ENCODE measurements around the gene RBM34. TPM values are rescaled to one million over a fixed set of nuclear protein-coding genes. Genes with fewer than 3 reads are reported as not detected.

The RBM34 gene
- total and polyA plus RNA-seq, 7 donors, result 36.8 to 144 (median 76.3) TPM

GRCh38 chr1:235122348-235122747 is 38.7 kb downstream of the RBM34 start:
- ATAC-seq (peak in 1 of 4 donors; percentile 46), DNase-seq (no peak)
- no peak overlapping the region for H3K27ac ChIP-seq
- no peak overlapping the region for H3K4me3 ChIP-seq
- H3K4me1 ChIP-seq, result peaks cover 16% of the 10 kb centered on the region
- peaks cover 14 to 73% of the 10 kb centered on the region in 2 donors for H3K36me3 ChIP-seq (ENCODE audit: insufficient read depth in 1 of 2, low read depth in 1 of 2)
- H3K27me3 ChIP-seq (ENCODE audit: insufficient read depth in 3 of 3, low read length in 2 of 3), result no peaks in the 10 kb centered on the region
- no peaks in the 10 kb centered on the region for H3K9me3 ChIP-seq
- WGBS, 3 donors, result 18 to 43% (median 31%) methylated on average over 1 of the region's 1 CpG
- TF ChIP-seq CTCF (IDR thresholded peaks at IDR 0.05), result no peak
- intact Hi-C loops (cut with DNase I), result no loop called here

- H3K9me3 ChIP-seq, result no peaks in the 10 kb centered on the region
- H3K4me1 ChIP-seq, result no peaks in the 10 kb centered on the region
- H3K27ac ChIP-seq, result no peak overlapping the region
- no peaks in the 10 kb centered on the region for H3K27me3 ChIP-seq (ENCODE audit: insufficient read depth in 3 of 3, low read length in 2 of 3)
- H3K36me3 ChIP-seq (ENCODE audit: insufficient read depth in 1 of 2, low read depth in 1 of 2), result peaks cover 16 to 99% of the 10 kb centered on the region in 2 donors
- ATAC-seq, result no peak
- DNase-seq, result no peak
- no peak overlapping the region for H3K4me3 ChIP-seq
- intact Hi-C loops (cut with DNase I), result no loop called here
- WGBS, 3 donors, result 90 to 93% (median 91%) methylated on average over 7 of the region's 7 CpGs
- TF ChIP-seq CTCF (IDR thresholded peaks at IDR 0.05), result no peak
These were observed 47.7 kb downstream of the RBM34 start for GRCh38 chr1:235113183-235113917.

GRCh38 chr1:235112297-235113182 is 48.5 kb downstream of the RBM34 start:
- intact Hi-C loops (cut with DNase I), result no loop called here
- peaks cover 10 to 96% of the 10 kb centered on the region in 2 donors for H3K36me3 ChIP-seq (ENCODE audit: insufficient read depth in 1 of 2, low read depth in 1 of 2)
- no peak for TF ChIP-seq CTCF (IDR thresholded peaks at IDR 0.05)
- WGBS, 3 donors, result 88 to 91% (median 88%) methylated on average over 6 of the region's 6 CpGs
- no peak for ATAC-seq
- no peaks in the 10 kb centered on the region for H3K27me3 ChIP-seq (ENCODE audit: insufficient read depth in 3 of 3, low read length in 2 of 3)
- no peaks in the 10 kb centered on the region for H3K9me3 ChIP-seq
- no peak for DNase-seq
- H3K4me3 ChIP-seq, result no peak overlapping the region
- no peaks in the 10 kb centered on the region for H3K4me1 ChIP-seq
- no peak overlapping the region for H3K27ac ChIP-seq

GRCh38 chr1:235111107-235111506 is 49.9 kb downstream of the RBM34 start:
- Histone ChIP-seq H3K27me3 (ENCODE audit: insufficient read depth in 3 of 3, low read length in 2 of 3) (no peaks in the 10 kb centered on the region), H3K4me3 (no peak overlapping the region), H3K27ac (no peak overlapping the region), H3K4me1 (no peaks in the 10 kb centered on the region), H3K36me3 (ENCODE audit: insufficient read depth in 1 of 2, low read depth in 1 of 2) (peaks cover 10 to 83% of the 10 kb centered on the region in 2 donors), H3K9me3 (no peaks in the 10 kb centered on the region)
- TF ChIP-seq CTCF (IDR thresholded peaks at IDR 0.05), result no peak
- no peak for DNase-seq
- ATAC-seq, result no peak
- 93 to 94% (median 94%) methylated on average over 3 of the region's 3 CpGs for WGBS, 3 donors
- intact Hi-C loops (cut with DNase I), result no loop called here
